GM18909 (cell line): ENCODE results near the gene SPAG16.
A peak's percentile ranks its signal among the peaks of the same experiment; 100 is the strongest.

Experiments
- ATAC-seq: cut with Tn5 transposase; IDR thresholded peaks from one replicate; pipeline ENCODE4 v1.9.1; 2021; ENCODE audit warnings: mild to moderate bottlenecking; ENCODE audit not compliant: unreplicated experiment, poor library complexity

The SPAG16 gene

GRCh38 chr2:213284105-213285090 is at the start of gene SPAG16:
Gene SPAG16 (plus strand): TSS chr2:213284464.
- peak; percentile 99 for ATAC-seq

- ATAC-seq = no peak
These were observed 49.6 kb upstream of the SPAG16 start for GRCh38 chr2:213234641-213235040.

- no peak for ATAC-seq
These were observed 48.5 kb upstream of the SPAG16 start for GRCh38 chr2:213235741-213236140.

- no peak for ATAC-seq
These were observed 47.0 kb upstream of the SPAG16 start for GRCh38 chr2:213237251-213237650.

- no peak for ATAC-seq
These were observed 46.5 kb upstream of the SPAG16 start for GRCh38 chr2:213237787-213238186.

GRCh38 chr2:213238753-213239495 is 45.3 kb upstream of the SPAG16 start:
- ATAC-seq = peak; percentile 48

GRCh38 chr2:213241817-213242216 is 42.4 kb upstream of the SPAG16 start:
- ATAC-seq = no peak

GRCh38 chr2:213242653-213243052 is 41.6 kb upstream of the SPAG16 start:
- ATAC-seq = no peak

GRCh38 chr2:213243189-213244044 is 40.8 kb upstream of the SPAG16 start:
- peak; percentile 34 for ATAC-seq

- ATAC-seq = no peak
These were observed 37.6 kb upstream of the SPAG16 start for GRCh38 chr2:213246497-213247281.

GRCh38 chr2:213247566-213247965 is 36.7 kb upstream of the SPAG16 start:
- ATAC-seq = no peak

GRCh38 chr2:213248637-213249036 is 35.6 kb upstream of the SPAG16 start:
- ATAC-seq = no peak

GRCh38 chr2:213249502-213249901 is 34.8 kb upstream of the SPAG16 start:
- no peak for ATAC-seq

GRCh38 chr2:213251618-213252017 is 32.6 kb upstream of the SPAG16 start:
- ATAC-seq = peak; percentile 82

- no peak for ATAC-seq
These were observed 32.1 kb upstream of the SPAG16 start for GRCh38 chr2:213252206-213252605.

GRCh38 chr2:213253162-213253561 is 31.1 kb upstream of the SPAG16 start:
- ATAC-seq = no peak

- no peak for ATAC-seq
These were observed 25.0 kb upstream of the SPAG16 start for GRCh38 chr2:213259266-213259665.

- no peak for ATAC-seq
These were observed 23.0 kb upstream of the SPAG16 start for GRCh38 chr2:213261237-213261636.

GRCh38 chr2:213261715-213262114 is 22.5 kb upstream of the SPAG16 start:
- no peak for ATAC-seq

GRCh38 chr2:213265679-213266078 is 18.6 kb upstream of the SPAG16 start:
- no peak for ATAC-seq
